ENCODE data around the gene DLGAP3.

The DLGAP3 gene

DNA sequence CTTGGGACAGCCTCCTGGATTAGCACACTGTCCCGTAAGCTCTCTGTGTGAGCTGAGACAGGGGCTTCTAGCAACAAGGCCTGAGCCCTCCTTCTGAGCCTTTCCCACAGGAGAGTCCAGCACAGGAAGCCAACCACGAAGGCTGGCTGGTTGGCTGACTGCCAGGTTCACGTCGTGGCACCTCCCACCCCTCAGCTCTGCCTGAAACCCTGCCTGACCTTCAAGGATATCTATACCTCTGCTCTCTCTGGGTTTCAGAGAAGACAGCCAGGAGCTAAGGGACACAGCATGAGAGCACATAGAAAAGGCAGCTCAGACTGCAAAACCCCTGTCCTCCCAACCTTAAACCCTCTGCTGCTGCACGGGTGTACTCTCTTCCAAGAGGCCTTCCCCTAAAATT is 13.9 kb downstream of the DLGAP3 start:
- DNase-seq (ENCODE audit: low read depth): no peak
- in situ Hi-C loops (cut with HindIII; ENCODE audit: low sequenced_read_pairs): no loop called here
- TF ChIP-seq CTCF (IDR thresholded peaks at IDR 0.05; ENCODE audit: low read depth, low read length, missing control alignments): no peak
- no peak overlapping the region for H3K4me3 ChIP-seq (ENCODE audit: low read depth, low read length)

- H3K4me3 ChIP-seq (ENCODE audit: low read depth, low read length): no peak overlapping the region
- DNase-seq (ENCODE audit: low read depth): no peak
- in situ Hi-C loops (cut with HindIII; ENCODE audit: low sequenced_read_pairs): no loop called here
- no peak for TF ChIP-seq CTCF (IDR thresholded peaks at IDR 0.05; ENCODE audit: low read depth, low read length, missing control alignments)
Observed at GRCh38 chr1:34914958-34915357, 14.5 kb downstream of the DLGAP3 start.

GRCh38 chr1:34911465-34911864 is 18.0 kb downstream of the DLGAP3 start:
- H3K4me3 ChIP-seq (ENCODE audit: low read depth, low read length): no peak overlapping the region
- no peak for DNase-seq (ENCODE audit: low read depth)
- no peak for TF ChIP-seq CTCF (IDR thresholded peaks at IDR 0.05; ENCODE audit: low read depth, low read length, missing control alignments)
- in situ Hi-C loops (cut with HindIII; ENCODE audit: low sequenced_read_pairs): no loop called here

DNA sequence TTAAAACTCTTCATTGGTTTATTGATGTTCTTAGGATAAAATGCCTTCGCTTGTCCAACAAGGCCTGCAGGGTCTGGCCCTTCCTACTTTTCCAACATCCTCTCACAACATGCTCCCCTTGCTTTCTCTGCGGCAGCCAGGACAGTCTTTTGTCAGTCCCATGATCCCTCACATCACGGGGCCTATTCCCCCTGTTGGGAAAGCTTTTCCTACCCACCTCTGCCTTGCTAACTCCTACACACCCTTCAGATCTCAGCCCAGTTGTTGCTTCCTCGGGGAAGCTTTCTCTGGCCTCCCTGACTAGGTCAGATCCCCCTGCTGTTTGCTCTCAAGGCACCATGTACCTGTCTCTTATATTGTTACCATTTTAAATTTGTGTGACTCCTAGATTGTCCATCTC is 19.0 kb downstream of the DLGAP3 start:
- DNase-seq (ENCODE audit: low read depth): no peak
- no peak overlapping the region for H3K4me3 ChIP-seq (ENCODE audit: low read depth, low read length)
- in situ Hi-C loops (cut with HindIII; ENCODE audit: low sequenced_read_pairs): no loop called here
- TF ChIP-seq CTCF (IDR thresholded peaks at IDR 0.05; ENCODE audit: low read depth, low read length, missing control alignments): no peak

DNA sequence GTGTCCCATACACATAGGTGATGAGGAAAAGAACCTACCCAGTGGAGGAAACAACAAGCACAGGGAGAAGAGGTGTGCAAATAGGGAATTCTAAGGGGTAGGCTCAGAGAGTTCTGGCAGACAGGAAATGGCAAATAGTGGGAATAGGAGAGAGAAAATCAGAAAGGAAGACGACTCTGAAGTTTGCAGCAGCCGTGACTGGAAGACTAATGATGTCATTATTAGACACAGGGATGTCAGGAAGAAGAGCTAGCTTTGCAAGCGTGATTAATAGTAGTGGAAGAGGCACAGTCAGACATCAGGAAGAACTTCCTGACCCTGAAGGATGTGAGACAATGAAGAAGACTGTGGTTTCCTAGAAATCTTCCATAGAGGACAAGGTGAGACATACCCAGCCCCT is 21.1 kb downstream of the DLGAP3 start:
- DNase-seq (ENCODE audit: low read depth): no peak
- in situ Hi-C loops (cut with HindIII; ENCODE audit: low sequenced_read_pairs): no loop called here
- H3K4me3 ChIP-seq (ENCODE audit: low read depth, low read length): no peak overlapping the region
- no peak for TF ChIP-seq CTCF (IDR thresholded peaks at IDR 0.05; ENCODE audit: low read depth, low read length, missing control alignments)

DNA sequence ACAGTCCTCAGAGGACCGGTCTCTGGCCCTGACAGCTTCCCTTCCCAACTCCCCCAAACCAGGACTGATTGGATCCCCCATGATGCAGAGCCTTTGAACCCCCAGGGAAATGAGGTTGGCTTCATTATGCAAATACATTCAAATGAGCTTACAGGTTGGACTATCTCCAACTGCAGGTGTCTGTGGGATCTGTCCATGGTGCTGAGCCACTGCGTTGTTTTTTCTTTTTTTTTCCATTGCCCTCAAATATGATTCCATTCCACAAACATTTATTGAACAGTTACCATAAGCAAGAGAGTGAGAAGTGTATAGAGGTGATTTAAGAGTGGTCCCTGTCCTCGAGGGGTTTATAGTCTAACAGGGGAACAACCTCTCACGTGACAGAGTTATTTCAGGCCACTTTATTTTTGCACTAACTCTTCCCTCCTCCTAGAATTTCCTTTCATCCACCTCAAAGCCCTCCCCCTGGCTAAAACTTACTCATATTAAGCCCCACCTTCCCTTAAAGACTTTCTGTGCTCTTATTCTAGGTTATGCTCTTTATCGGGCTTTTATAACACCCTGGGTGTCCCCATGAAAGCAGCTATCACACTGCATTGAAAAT is 21.9 kb downstream of the DLGAP3 start:
- in situ Hi-C loops (cut with HindIII; ENCODE audit: low sequenced_read_pairs): no loop called here
- no peak overlapping the region for H3K4me3 ChIP-seq (ENCODE audit: low read depth, low read length)
- no peak for DNase-seq (ENCODE audit: low read depth)
- no peak for TF ChIP-seq CTCF (IDR thresholded peaks at IDR 0.05; ENCODE audit: low read depth, low read length, missing control alignments)

GRCh38 chr1:34906756-34907155 is 22.7 kb downstream of the DLGAP3 start:
- in situ Hi-C loops (cut with HindIII; ENCODE audit: low sequenced_read_pairs): no loop called here

More at GRCh38 chr1:34906756-34907155, 22.7 kb downstream of the DLGAP3 start:
- TF ChIP-seq CTCF (IDR thresholded peaks at IDR 0.05; ENCODE audit: low read depth, low read length, missing control alignments): no peak
- no peak overlapping the region for H3K4me3 ChIP-seq (ENCODE audit: low read depth, low read length)
- no peak for DNase-seq (ENCODE audit: low read depth)

Measured in astrocyte of the cerebellum (primary cell).